Left ventricle myocardium superior (tissue), 1 donor: ENCODE data around the gene TIMP4. TPM values are rescaled to one million over a fixed set of nuclear protein-coding genes. Genes with fewer than 3 reads are reported as not detected.

Experiments used
- ATAC-seq: fragments of 200-7000 bp; cut with Tn5 transposase; one replicate; pipeline ENCODE4 v1.9.1; 2020; ENCODE audit warnings: mild to moderate bottlenecking, moderate library complexity
- DNase-seq: peaks from one replicate; pipeline ENCODE4 v3.0.0-alpha.2; 2020
- intact Hi-C: fragments of 100-400 bp; cut with micrococcal nuclease; formaldehyde crosslinking; loops from one replicate; pipeline ENCODE4 v1.11.0; 2022
- total RNA-seq: library from RNA; stranded (reverse); fragmentation: NEBNext Ultra II Directional; extraction: Animal tissue kit (Norgen Biotek cat#: 25700); gene quantifications from one replicate; pipeline ENCODE4 v1.2.1, GENCODE V29; 2021
- donor health status: DM: no; HTN: yes; CAD: no; lungs with severe emphysema.

TIMP4 gene
- total RNA-seq, 1 donor from 2014 or later: 15.0 TPM

DNA sequence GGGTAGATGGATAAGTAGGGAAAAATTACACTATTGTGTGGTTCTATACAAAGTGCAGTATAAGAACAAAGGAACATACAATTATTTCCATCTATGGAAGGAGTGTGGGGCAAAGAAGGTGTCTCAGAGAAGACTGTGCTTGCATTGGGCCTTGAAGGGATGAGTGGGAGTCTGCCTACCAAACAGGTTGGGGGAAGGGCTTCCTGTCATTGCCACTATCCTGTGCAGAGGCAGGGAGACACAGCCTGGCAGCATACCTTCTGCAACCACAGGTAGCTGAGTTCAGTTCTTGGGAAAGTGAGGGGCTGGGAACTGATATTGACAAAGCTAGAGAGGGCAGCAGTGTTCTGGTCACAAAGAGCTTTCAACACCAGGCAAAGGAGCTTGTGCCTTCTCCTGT lies 3.4 kb downstream of the TIMP4 start:
- intact Hi-C loops: no loop called here
- DNase-seq: no peak
- no peak for ATAC-seq

DNA sequence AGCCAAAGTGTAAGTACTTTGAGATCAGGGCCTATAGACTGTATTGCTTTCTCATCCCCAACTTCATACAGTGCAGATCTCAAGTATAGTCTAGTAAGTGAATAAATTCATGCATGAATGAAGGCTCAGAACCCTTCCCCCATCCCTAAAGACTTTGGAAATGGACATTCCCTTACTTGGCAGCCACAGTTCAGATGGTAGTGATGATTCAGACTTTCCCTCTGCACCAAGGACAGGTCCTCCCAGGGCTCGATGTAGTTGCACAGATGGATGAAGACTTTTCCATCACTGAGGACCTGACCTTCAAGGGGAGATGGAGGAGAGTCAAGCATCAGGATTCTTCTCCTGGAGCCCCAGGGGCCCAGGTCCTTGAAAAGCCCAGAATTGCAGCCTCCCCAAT lies 4.6 kb downstream of the TIMP4 start:
- DNase-seq (no peak), ATAC-seq (no peak)
- intact Hi-C loops: no loop called here

DNA sequence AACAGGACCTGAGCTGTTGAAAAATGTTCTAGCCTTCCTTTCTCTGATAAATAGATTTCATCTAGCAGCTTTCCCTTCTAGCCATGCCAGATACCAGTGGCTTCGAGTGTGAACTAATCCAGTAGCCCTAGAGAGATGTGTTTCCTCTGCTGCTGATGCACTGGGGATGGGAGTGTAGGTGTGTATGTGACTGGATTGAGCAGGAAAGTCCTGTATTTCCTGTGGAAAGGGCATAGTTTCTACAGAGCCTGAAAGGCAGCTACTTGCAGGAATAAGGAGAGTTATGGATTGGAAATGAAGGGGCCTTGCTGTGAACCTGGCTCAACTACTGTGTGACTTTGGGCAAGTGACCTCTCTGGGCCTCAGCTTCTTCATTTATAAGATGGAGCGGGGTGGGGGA lies 8.6 kb downstream of the TIMP4 start:
- ATAC-seq: no peak
- intact Hi-C loops: no loop called here

DNA sequence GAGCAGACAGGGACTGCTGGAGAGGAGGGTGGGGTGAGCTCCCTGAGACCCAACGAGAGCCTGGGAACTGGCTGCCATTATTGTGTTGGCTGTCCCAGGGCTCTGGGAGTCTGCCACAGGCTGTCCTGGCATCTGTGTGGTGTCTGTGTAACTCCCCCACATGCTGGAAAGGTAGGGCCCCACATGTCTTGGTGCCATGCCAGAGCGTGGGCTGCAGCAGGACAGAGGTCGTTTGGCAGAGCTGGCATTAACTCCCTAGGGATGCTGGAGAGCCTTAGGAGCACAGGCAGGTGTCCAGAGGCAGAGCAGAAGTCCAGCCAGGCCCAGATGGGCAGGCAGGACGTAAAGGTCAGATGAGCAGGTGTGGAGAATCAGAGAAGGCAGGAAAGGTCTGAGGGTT lies 9.7 kb downstream of the TIMP4 start:
- intact Hi-C loops: no loop called here
- ATAC-seq (no peak), DNase-seq (no peak)

More for the DNA sequence above, 8.6 kb downstream of the TIMP4 start:
- DNase-seq: no peak

DNA sequence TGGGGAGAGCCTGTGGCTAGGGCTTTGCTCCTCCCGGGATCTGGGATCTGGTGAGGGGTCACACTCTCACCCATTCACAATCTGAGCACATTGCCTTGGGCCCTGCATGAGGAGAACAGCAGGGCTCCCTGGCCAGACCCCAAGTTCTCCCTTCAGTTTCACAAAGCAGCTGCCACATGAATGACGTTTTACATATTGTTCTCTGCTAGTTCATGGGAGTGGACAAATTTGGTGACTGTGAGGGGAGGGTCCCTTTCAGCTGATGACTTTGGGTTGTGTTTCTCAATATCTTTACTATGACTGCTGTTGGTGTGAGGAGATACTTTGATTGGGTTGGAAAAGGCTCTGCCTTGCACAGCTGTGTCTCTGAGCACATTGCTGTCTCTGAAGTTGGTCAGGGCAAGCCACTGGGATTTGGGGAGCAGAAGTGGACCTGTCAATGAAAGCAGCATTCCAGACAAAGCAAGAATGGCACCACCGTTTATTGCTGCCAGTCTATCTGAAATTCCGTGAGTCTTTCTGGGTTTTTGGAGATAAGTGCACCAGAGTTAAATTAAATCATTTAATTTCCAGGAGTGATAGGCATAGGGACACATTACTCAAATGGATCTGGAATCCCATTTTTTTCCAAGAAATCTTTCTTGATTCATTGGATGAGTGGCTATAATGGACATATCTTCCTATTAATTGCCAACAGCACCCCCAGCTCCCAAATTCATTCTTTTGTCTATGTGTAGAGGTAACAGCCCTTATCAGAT lies 10.3 kb downstream of the TIMP4 start:
- peak; percentile 48 for ATAC-seq
- intact Hi-C loops: no loop called here

DNA sequence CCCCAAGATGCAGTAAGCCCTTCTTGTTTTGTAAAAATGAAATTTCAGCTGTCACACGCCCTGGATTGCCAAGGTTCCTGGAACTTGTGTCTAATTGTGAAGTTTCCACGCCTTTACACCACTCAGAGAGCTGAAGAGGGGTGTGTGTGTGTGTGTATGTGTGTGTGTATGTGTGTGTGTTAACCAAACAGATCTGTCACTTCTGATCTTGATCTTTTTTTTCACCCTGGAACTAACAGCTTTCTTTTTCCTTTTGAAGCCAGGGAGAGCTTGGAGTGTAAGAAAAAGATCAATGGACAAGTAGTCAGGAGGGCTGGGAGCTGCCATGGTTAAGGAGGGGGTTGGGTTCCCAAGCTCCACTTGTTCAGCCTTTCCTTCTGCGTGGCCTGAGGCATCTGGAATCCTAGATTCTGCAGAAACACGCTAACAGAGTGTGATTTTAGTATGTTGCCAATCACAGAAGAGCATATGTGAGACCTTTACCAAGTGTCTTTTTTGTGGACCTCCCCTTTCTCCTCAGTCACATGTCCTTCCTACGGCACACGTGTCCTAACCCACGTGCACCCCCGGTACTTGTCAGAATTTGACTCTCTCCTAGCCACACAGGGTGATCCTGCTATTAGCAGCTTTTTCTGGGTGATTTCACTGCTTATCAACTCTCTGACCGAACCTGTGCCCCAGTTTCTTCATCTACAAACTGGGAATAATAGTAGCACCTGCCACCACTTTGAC lies 11.5 kb downstream of the TIMP4 start:
- ATAC-seq: no peak
- no peak for DNase-seq
- intact Hi-C loops: no loop called here

More for the DNA sequence above, 10.3 kb downstream of the TIMP4 start:
- DNase-seq: peak; percentile 68

DNA sequence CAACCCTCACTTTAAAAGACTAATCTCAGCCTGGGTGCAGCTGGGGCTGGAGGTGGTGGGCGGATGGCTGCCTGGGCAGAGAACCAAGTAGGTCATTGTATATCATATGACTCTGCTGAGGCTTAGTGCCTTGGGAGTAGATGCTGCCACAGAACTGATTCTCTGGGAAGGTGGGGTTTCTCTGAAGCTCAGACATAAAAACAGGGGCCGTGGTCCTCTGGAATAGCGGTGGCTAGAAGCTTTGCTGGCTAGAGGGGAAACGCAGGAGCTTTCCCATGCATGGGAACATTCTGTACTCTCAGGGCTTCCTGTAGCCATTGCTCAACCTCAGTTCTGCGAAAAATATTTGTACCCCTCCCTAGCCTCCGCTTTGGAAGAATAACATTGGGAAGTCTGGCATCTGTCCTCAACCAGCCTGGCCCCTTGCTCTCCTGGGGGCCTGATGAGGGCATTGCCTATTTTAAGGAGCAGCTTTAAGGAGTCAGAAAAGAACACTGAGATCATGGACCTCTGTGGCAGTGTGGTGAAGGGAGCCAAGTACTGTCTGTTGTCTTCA lies 14.7 kb downstream of the TIMP4 start:
- ATAC-seq (peak; percentile 88), DNase-seq (peak; percentile 73)
- intact Hi-C loops: no loop called here

DNA sequence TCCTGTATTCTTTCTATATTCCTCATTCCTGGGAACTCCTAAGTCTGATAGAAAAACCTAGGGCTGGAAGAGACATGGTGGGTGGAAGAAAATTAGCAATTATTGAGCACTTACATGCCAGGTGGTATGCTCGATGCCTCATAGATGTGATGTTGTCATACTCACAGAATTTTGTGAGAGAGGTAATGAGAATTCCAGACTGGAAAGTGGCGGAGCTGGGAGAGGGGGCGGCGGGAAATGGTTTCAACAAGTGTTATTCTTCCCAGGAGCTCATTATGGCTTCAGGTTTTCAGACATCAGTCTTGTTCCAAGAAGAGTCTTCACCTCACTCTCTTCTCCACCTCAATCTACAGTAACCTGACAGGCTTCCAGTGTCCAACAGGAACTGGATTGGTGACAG lies 16.2 kb downstream of the TIMP4 start:
- no peak for DNase-seq
- intact Hi-C loops: no loop called here
- no peak for ATAC-seq

DNA sequence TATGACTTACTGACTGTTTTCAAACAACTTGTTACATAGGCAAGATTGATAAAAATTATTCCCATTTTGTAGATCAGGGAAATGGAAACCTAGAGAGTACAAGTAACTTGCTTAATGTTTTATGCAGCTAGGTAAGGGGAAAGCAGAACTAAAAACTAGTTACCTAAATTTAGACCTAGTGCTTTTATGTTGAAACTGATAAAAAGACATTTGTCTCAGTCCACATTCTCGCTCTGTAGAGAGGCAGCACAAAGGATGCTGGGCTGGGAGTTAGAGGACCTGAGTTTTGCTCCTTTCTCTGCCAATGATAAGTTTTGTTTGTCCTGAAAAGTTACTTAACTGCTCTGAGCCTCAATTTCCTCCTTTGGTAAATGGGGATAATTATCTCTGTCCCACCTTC lies 17.4 kb downstream of the TIMP4 start:
- no peak for DNase-seq
- no peak for ATAC-seq
- intact Hi-C loops: no loop called here

DNA sequence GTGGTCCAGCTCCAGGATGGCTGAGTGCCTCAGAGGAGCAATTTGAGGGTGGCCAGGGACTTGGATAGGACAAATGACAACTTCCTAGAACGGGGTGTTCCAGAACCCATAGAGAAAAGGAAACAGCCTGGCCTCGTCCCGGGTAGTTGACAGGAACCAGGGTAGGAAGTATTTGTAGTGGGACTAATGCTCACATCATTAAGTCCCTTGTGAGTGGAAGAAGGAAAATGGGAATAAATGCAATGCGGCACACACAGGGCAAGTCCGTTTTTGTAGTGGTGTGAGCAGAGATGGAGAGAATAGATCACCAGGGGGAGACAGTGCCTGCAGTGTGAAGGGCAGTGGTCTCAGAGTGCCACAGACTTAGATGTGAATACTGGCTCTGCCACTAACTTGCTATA lies 19.6 kb downstream of the TIMP4 start:
- intact Hi-C loops: loop anchor here (5.0 kb wide), 2 partner anchors 38 to 343 kb away; partner anchors contain the start of gene TSEN2
- no peak for DNase-seq
- peak; percentile 43 for ATAC-seq

DNA sequence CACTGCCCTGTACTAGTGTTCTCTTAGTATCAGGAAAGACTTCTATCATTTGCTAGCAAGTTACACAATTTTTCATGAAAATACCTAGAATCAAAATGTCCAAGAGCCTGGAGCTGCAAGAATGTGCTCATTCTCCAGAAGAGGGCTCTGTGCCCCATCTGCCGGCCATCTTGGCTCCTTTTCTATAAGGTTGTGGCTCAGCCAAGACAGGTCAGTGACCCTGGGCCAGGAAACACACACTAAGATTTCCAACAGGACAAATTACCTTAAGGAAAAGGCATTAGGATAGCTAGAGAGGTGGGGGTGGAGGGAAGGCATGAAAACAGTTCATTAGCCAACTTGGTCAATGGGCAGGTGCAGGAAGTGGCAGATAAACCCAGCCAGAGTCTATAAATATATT lies 20.7 kb downstream of the TIMP4 start:
- ATAC-seq (peak; percentile 58), DNase-seq (no peak)
- intact Hi-C loops: loop anchor here (5.0 kb wide), 2 partner anchors 39 to 344 kb away; partner anchors contain the start of gene TSEN2

DNA sequence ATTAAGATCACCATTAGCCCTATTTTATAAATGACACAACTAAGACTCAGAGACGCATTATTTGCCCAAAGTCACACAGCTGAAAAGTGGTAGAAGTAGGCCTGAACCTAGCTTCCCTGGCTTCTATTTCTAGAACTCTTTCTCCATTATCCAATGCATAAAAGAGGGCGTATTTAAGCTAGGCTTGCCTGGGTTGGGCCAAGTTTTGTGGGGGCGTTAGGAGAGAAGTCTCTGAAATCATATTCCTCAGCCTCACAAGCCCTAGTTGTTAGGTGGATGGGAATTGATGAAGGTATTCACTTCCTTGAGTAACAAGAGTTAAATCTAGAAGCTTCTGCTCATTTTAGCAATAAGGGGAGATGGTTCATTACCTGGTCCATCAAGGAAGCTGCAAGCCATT lies 22.3 kb downstream of the TIMP4 start:
- ATAC-seq: no peak
- intact Hi-C loops: loop anchor here (5.0 kb wide), 2 partner anchors 41 to 346 kb away; partner anchors contain the start of gene TSEN2
- no peak for DNase-seq

DNA sequence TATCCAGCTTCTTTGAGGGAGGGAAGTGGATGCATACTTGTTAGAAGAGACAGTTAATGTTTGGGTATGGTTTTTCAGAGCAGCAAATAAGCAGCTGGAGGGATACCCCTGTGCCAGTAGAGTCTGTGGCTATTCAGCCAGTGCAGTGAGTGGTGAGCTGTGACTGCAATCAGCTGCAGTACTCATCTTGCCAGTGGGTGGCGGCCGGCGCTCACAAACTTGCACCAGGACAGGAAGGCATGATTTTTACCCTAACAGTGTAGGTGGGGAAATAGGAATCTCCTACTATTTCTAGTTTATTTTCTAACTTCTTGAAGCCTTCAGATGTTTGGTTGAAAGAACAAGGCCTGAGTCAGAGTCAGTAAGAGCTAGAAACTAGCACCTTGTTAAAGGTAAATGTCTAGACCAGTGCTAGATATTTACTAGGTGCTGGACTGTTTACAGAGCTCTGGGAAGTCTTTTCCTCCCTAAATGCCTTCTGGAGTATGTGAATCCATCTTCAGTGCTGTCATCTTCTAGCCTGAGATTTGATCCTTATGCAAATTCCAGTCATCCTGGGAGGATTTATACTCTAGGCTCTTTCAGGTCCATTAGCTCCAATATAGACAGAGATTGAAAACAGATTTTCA lies 23.6 kb downstream of the TIMP4 start:
- intact Hi-C loops: loop anchor here (5.0 kb wide), 2 partner anchors 42 to 347 kb away; partner anchors contain the start of gene TSEN2
- DNase-seq: peak; percentile 85
- peak; percentile 78 for ATAC-seq

DNA sequence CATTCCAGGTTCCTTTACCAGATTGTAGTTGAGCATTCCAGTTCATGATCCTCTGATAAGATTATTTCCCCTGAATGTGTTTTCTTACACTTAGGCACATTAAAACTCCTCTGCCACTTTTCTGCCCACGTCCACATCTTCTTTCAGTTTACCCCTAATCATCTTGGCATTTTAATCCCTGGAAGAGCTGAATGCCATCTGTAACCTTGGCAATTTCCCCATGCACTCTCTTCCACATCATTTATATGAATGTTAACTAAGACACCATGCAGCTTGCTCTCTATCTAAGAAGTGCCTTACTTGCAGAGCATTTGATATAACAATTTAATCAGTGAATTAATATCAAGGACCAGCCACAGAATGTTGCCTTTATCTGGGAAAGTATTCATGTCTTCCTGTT lies 25.8 kb downstream of the TIMP4 start:
- no peak for DNase-seq
- no peak for ATAC-seq
- intact Hi-C loops: no loop called here

DNA sequence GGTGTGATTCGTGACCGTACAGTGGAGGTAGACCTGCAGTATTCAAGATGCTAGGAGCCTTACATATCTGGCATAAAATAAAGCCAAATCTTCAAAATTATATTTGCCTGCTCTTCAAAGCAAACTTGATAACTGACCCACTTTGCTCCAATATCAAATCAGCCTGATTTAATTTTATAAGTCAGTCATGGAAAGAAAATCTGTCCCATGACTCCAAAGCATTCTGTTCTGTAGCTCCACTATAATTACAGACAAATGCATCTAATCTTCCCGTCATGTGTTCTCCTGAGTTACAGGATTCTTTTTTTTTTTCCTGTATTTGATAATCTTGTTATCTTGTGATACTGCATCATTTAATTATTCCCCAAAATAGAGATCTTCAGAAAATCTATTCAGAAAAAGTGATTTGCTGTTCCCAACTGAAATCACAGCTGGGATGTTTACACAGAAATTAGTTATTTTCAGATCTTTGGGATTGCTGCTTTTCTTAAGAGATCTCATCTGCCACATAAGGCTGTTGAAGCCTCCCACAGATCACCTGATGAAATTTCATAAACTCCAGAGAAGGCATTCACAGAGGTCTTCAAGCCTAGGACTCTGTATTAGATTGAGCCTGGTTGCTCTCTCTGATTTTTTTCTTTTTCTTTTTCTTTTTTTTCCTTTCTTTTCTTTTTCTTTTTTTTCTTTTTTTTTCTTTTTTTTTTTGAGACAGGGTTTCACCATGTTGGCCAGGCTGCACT lies 27.2 kb downstream of the TIMP4 start:
- DNase-seq (no peak), ATAC-seq (no peak)
- intact Hi-C loops: no loop called here

DNA sequence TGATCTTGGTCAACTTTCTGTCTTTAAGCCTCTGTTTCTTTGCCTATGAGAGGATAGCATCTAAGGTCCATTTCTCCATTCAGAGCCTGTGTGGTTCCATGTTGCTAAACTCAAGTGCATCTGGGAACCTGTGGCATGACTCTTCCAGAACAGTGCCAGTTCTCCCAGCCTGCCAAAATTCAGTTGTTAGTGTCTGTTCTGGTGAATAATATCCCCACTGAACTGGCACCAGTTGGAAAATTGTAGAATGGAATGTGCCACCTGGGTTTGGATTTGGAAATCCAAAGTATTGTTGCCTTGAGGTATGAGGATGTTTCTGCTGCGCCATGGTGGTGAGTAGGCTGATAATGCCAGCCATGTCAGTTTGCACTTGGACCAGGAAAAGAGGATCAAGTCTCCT lies 31.3 kb downstream of the TIMP4 start:
- DNase-seq (no peak), ATAC-seq (no peak)
- intact Hi-C loops: no loop called here

DNA sequence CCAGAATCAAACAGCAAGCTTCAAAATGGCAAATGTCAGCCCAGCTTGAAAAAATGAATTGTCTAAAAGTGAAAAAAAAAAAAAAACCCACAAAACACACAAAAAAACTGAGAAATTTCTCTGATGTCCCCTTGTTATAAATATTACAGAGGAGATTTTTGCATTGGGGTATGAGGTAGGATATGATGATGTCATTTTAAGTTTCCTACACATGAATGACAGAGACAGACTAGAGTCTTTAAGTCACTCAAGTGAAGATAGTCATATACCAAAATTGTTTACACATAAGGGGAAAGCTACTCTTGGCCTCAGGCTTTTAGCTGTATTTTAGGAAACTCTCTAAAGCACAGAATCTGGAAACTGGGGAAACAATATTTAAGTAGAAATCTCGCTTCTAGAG lies 32.9 kb downstream of the TIMP4 start:
- no peak for ATAC-seq

DNA sequence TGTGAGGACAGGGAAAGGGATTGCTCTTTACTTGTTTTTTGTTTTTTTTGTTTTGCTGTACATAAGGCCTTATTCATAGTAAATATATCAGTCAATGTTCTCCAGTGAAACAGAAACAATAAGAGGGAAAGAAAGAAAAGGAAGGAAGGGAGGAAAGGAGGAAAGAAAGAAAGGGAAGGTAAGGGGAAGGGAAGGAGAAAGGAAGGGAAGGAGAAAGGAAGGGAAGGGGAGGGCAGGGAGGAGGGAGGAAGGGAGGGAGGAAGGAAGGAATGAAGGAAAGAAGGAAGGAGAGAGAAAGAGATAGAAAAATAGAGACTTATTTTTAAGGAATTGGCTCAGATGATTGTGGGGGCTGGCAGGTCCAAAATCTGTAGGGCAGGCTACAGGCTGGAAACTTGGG lies 37.2 kb downstream of the TIMP4 start:
- no peak for ATAC-seq
- no peak for DNase-seq
- intact Hi-C loops: no loop called here

More for the DNA sequence above, 32.9 kb downstream of the TIMP4 start:
- intact Hi-C loops: no loop called here
- no peak for DNase-seq
